WERI-Rb-1 (cell line): ENCODE data around the gene MED4.
A peak's percentile ranks its signal among the peaks of the same experiment; 100 is the strongest.

ENCODE experiments used
- DNase-seq: peaks from one replicate; pipeline ENCODE4 v3.0.0-alpha.2; 2020
- H3K27ac ChIP-seq: fragments of 250-450 bp; sonication (Bioruptor Pico); 2 replicates; pipeline ENCODE4 v1.5.1; 2020; ENCODE audit warnings: mild to moderate bottlenecking, moderate library complexity
- H3K27me3 ChIP-seq: fragments of 250-450 bp; sonication (Bioruptor Pico); 2 replicates; pipeline ENCODE4 v1.5.1; 2021; ENCODE audit warnings: mild to moderate bottlenecking, low read depth, moderate library complexity; ENCODE audit not compliant: insufficient read depth, severe bottlenecking
- H3K36me3 ChIP-seq: fragments of 250-450 bp; sonication (Bioruptor Pico); 2 replicates; pipeline ENCODE4 v1.5.1; 2020; ENCODE audit warnings: mild to moderate bottlenecking, moderate library complexity
- H3K4me3 ChIP-seq: 2 replicates; pipeline ENCODE4 v1.5.1; 2011; ENCODE audit warnings: low read depth, mild to moderate bottlenecking, control low read depth, low read length
- H3K9me3 ChIP-seq: fragments of 250-450 bp; sonication (Bioruptor Pico); 2 replicates; pipeline ENCODE4 v1.5.1; 2021; ENCODE audit warnings: mild to moderate bottlenecking, moderate library complexity; ENCODE audit not compliant: severe bottlenecking
- CTCF ChIP-seq: IDR thresholded peaks from 2 replicates; pipeline ENCODE4 v1.5.1; 2011; ENCODE audit warnings: low read depth, mild to moderate bottlenecking, control low read depth, inconsistent platforms, low read length

MED4 gene

DNA sequence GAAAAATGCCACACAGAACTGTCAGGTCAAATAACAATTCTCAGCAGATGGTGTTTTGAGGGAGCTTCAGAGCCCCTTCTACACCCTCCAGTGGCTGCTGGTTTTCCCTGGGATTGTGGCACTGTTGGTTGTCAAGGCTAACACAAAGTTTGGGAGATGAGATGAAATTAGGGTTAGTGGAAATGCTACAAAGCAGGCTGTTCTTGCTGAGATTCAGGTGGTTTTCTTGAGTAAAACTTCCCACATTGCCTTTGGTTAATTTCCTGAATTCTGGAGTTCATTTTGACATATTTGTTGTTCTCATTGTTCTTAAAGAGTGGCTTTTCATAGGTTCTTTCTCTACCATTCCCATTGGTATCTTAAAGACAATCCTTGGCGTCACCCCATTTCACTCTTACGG lies 22.1 kb downstream of the MED4 start:
- no peaks in the 10 kb centered on the region for H3K27me3 ChIP-seq
- peak overlapping the region; percentile 14; the same call in 1 of the 2 replicates for H3K27ac ChIP-seq
- no peak for TF ChIP-seq CTCF
- H3K4me3 ChIP-seq = no peak overlapping the region
- peaks cover 21% of the 10 kb centered on the region for H3K36me3 ChIP-seq
- no peak for DNase-seq
- H3K9me3 ChIP-seq = peaks cover 4% of the 10 kb centered on the region

DNA sequence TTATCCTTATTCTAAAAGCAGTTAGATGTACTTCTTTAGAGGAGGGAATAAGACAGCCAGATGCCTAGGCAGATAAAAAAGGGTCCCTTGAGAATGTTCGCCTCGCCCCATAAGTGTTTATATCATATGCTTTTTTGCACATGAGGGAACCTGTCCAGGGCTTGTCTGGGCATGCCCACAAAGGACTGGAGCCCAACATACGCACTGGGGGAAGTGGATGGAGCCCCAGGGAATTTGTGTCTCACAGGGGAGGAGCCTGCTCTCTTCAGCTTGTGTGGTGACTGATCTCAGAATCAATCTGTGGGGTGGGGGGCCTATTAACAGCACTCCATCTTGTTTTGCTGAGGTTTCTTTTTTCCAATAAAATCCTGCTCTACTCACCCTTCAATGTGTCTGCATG lies 22.6 kb downstream of the MED4 start:
- no peaks in the 10 kb centered on the region for H3K27me3 ChIP-seq
- no peak overlapping the region for H3K4me3 ChIP-seq
- peaks cover 4% of the 10 kb centered on the region for H3K9me3 ChIP-seq
- TF ChIP-seq CTCF = no peak
- peak overlapping the region; percentile 14 for H3K27ac ChIP-seq
- no peak for DNase-seq
- H3K36me3 ChIP-seq = peaks cover 21% of the 10 kb centered on the region

DNA sequence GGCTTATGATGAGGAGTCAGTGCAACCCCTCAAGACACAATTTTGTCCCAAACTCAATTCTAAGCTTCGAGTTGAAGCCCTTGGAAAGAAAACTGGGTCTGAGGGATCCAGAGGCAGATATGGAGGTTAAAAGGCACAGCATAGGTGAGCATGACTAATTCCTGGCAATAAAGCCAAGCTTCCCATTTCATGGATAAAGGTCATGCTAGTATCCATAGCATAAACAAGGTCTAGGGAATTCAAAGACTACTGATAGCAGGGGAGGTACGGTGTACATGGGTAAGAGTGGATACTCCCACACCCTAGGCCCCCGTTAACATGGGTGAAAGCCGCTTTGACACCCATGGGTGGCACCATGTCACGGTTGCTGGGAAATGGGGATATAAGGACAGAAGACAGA lies 24.0 kb downstream of the MED4 start:
- no peak for DNase-seq
- peaks cover 4% of the 10 kb centered on the region for H3K9me3 ChIP-seq
- no peak for TF ChIP-seq CTCF

GRCh38 chr13:48069573-48069972 lies 25.3 kb downstream of the MED4 start:
- no peak overlapping the region for H3K27ac ChIP-seq
- DNase-seq = no peak
- peaks cover 27% of the 10 kb centered on the region for H3K36me3 ChIP-seq
- TF ChIP-seq CTCF = no peak
- H3K9me3 ChIP-seq = peaks cover 4% of the 10 kb centered on the region
- no peaks in the 10 kb centered on the region for H3K27me3 ChIP-seq
- H3K4me3 ChIP-seq = no peak overlapping the region

More for the DNA sequence above, 24.0 kb downstream of the MED4 start:
- no peak overlapping the region for H3K27ac ChIP-seq
- H3K36me3 ChIP-seq = peaks cover 24% of the 10 kb centered on the region
- H3K27me3 ChIP-seq = no peaks in the 10 kb centered on the region
- H3K4me3 ChIP-seq = no peak overlapping the region

GRCh38 chr13:48068952-48069351 lies 26.0 kb downstream of the MED4 start:
- no peak overlapping the region for H3K4me3 ChIP-seq
- TF ChIP-seq CTCF = no peak
- H3K27me3 ChIP-seq = no peaks in the 10 kb centered on the region
- DNase-seq = no peak
- H3K27ac ChIP-seq = no peak overlapping the region
- H3K9me3 ChIP-seq = peaks cover 4% of the 10 kb centered on the region
- peaks cover 27% of the 10 kb centered on the region for H3K36me3 ChIP-seq

DNA sequence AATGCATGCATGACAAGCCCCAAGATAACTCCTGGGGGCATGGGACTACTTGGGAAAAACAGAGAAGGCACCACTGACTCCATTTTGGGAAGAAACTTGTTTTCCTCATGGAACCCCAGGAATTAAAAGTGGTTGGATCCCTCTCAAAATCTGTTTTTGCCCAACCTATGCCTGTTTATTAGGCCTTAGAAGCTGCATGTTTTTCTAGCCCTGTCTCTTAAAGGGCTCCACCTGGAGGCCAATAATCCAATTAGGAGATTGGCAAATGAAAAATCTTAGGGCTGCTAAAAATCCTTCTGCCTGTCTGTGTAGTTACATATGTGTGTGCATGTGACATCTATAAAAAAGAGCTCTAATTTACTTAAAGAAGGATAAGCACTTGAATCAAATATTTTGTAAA lies 26.9 kb downstream of the MED4 start:
- H3K27ac ChIP-seq = peak overlapping the region; percentile 66
- TF ChIP-seq CTCF = no peak
- H3K36me3 ChIP-seq = peaks cover 22% of the 10 kb centered on the region
- H3K4me3 ChIP-seq = no peak overlapping the region
- H3K27me3 ChIP-seq = no peaks in the 10 kb centered on the region
- peak; percentile 11 for DNase-seq
- H3K9me3 ChIP-seq = peaks cover 4% of the 10 kb centered on the region
